ENCODE results near the gene KBTBD13. TPM values are rescaled to one million over a fixed set of nuclear protein-coding genes. Genes with fewer than 3 reads are reported as not detected.
A peak's percentile ranks its signal among the peaks of the same experiment; 100 is the strongest.

KBTBD13 gene
- total RNA-seq, 1 donor from 2014 or later, result not detected

DNA sequence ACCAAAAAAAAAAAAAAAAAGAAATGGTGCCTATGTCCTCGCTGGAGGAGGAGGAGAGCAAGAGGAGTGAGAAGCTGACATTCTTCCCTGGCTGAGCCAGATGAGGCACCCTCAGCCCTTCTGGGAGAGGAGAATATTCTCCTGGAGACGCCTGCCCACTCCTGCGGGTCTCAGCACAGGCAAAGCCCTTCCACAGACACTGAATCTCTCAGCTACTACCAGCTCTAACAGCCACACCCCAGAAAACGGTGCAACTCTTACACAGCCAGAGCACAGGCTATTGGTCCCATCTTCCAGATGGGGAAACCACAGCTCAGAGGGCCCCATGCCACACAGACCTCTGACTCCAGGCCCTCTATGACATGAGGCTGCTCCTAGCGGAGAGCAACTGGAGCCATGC, 14.5 kb upstream of the KBTBD13 start:
- no peak overlapping the region for H3K27ac Mint-ChIP-seq
- peaks cover 8% of the 10 kb centered on the region for H3K4me1 Mint-ChIP-seq
- TF ChIP-seq, protein P1, sequence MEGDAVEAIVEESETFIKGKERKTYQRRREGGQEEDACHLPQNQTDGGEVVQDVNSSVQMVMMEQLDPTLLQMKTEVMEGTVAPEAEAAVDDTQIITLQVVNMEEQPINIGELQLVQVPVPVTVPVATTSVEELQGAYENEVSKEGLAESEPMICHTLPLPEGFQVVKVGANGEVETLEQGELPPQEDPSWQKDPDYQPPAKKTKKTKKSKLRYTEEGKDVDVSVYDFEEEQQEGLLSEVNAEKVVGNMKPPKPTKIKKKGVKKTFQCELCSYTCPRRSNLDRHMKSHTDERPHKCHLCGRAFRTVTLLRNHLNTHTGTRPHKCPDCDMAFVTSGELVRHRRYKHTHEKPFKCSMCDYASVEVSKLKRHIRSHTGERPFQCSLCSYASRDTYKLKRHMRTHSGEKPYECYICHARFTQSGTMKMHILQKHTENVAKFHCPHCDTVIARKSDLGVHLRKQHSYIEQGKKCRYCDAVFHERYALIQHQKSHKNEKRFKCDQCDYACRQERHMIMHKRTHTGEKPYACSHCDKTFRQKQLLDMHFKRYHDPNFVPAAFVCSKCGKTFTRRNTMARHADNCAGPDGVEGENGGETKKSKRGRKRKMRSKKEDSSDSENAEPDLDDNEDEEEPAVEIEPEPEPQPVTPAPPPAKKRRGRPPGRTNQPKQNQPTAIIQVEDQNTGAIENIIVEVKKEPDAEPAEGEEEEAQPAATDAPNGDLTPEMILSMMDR (IDR thresholded peaks at IDR 0.05; ENCODE audit: unreplicated experiment), result no peak
- DNase-seq (ENCODE audit: low spot score in 2 of 2, unreplicated experiment in 2 of 2), result no peak
- peaks cover 2% of the 10 kb centered on the region for H3K36me3 Mint-ChIP-seq
- no peak overlapping the region for H3K4me3 Mint-ChIP-seq
- H3K27me3 Mint-ChIP-seq (ENCODE audit: low read depth), result peaks cover 9% of the 10 kb centered on the region
- H3K9me3 Mint-ChIP-seq, result no peaks in the 10 kb centered on the region

DNA sequence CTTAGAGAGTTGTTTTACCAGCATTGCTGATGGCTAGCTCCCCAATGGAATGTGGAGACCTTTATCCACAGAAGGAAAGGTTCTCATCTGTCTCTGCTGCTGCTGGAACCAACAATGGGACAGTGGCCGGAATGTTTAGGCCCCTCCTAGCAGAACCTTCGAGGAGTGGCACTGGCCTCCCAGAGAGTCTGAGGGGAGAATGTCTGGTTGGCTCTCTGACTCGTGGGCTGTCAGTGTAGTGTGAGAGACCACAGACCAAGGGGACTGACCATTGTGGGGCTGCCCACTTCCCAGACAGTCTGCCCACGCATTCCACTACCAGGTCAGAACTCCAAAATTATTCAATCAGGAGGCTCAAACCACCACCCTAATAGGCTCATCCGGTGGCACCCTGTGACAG, 13.8 kb upstream of the KBTBD13 start:
- peaks cover 13% of the 10 kb centered on the region for H3K27me3 Mint-ChIP-seq (ENCODE audit: low read depth)
- peaks cover 11% of the 10 kb centered on the region for H3K4me1 Mint-ChIP-seq
- H3K36me3 Mint-ChIP-seq, result peaks cover 2% of the 10 kb centered on the region
- no peak overlapping the region for H3K4me3 Mint-ChIP-seq
- no peak overlapping the region for H3K27ac Mint-ChIP-seq
- no peaks in the 10 kb centered on the region for H3K9me3 Mint-ChIP-seq
- TF ChIP-seq, protein P1 (IDR thresholded peaks at IDR 0.05; ENCODE audit: unreplicated experiment), result no peak
- DNase-seq (ENCODE audit: low spot score in 2 of 2, unreplicated experiment in 2 of 2), result no peak

DNA sequence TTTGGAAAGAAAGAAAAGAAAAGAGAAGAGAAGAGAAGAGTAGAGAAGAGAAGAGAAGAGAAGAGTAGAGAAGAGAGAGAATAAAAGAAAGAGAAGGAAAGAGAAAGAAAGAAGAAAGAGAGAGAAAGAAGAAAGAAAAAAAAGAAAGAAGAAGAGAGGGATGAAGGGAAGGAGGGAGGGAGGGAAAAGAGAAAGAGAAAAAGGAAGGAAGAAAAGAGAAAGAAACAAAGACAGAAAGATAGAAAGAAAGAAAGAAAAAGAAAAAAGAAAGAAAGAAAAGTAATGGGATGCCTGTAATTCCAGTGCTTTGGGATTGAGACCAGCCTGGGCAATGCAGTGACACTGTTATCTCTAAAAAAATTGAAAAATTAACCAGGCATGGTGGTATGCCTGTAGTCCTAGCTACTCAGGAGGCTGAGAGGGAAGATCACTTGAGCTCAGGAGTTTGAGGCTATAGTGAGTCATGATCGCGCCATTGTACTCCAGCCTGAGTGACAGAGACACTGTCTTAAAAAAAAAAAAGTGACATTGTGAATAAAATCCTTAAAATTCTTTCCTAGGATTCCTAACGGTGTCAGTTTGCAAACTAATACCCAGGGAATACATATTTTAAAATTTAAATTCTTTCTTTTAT, 10.4 kb upstream of the KBTBD13 start:
- Mint-ChIP-seq H3K27me3 (ENCODE audit: low read depth) (peaks cover 19% of the 10 kb centered on the region), H3K27ac (peak overlapping the region; percentile 16), H3K9me3 (no peaks in the 10 kb centered on the region), H3K4me1 (peaks cover 28% of the 10 kb centered on the region), H3K4me3 (peak overlapping the region; percentile 79), H3K36me3 (no peaks in the 10 kb centered on the region)
- DNase-seq (ENCODE audit: low spot score in 2 of 2, unreplicated experiment in 2 of 2), result no peak
- TF ChIP-seq, protein P1 (IDR thresholded peaks at IDR 0.05; ENCODE audit: unreplicated experiment), result no peak

DNA sequence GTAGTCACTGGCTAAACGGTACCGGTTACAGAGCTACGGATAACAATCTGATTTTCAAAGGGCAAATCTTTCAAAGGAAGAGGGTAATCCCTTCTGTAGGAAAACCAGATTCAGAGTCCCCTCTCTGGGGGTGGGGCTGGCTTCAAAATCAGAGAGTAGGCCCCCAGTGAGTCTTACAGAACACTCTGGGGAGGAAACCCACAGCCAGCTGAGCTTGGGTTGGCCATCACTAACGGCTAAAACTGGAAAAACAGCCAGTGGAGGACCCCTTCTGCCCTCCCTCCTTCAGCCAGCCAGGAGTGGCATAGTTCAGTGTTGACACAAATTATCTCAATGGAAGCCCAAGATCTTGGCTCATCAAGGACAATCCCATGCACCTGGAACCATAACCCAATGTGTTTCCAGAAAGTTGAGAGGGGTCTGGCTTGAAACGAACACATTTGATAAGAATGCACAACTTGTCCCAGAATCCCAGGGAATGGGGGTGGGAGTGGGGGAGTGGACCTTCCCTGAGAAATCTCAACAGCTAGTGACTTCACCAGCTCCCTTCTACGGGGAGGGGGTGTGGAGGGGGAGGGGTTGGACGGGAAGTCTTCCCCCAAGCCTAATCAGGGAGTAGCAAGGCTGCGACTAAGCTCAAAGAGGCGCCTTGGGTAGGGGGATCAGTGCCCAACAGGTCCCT, 9.8 kb upstream of the KBTBD13 start:
- no peaks in the 10 kb centered on the region for H3K36me3 Mint-ChIP-seq
- H3K27ac Mint-ChIP-seq, result peak overlapping the region; percentile 95
- H3K4me1 Mint-ChIP-seq, result peaks cover 28% of the 10 kb centered on the region
- no peaks in the 10 kb centered on the region for H3K9me3 Mint-ChIP-seq
- no peak for DNase-seq (ENCODE audit: low spot score in 2 of 2, unreplicated experiment in 2 of 2)
- peak overlapping the region; percentile 79 for H3K4me3 Mint-ChIP-seq
- TF ChIP-seq, protein P1 (IDR thresholded peaks at IDR 0.05; ENCODE audit: unreplicated experiment), result no peak
- peaks cover 19% of the 10 kb centered on the region for H3K27me3 Mint-ChIP-seq (ENCODE audit: low read depth)

DNA sequence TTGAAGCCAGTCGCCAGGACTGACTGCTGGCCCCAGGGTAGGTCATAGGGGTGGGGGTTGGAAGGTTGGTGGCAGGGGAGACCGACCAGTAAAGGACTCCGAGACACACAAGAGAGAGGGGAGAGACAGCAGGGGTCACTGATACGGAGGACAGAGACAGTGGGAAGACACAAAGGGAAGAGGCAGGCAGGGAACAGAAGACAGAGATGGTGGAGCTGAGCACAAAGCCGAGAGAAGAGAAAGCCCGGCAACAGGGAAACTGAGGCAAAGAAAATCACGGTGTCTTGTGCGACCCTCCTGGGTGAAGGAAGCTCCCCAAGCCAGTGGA, 9.3 kb upstream of the KBTBD13 start:
- peaks cover 30% of the 10 kb centered on the region for H3K4me1 Mint-ChIP-seq
- no peaks in the 10 kb centered on the region for H3K9me3 Mint-ChIP-seq
- peaks cover 19% of the 10 kb centered on the region for H3K27me3 Mint-ChIP-seq (ENCODE audit: low read depth)
- peak overlapping the region; percentile 95 for H3K27ac Mint-ChIP-seq
- no peak for DNase-seq (ENCODE audit: low spot score in 2 of 2, unreplicated experiment in 2 of 2)
- TF ChIP-seq, protein P1 (IDR thresholded peaks at IDR 0.05; ENCODE audit: unreplicated experiment), result no peak
- peak overlapping the region; percentile 79 for H3K4me3 Mint-ChIP-seq
- no peaks in the 10 kb centered on the region for H3K36me3 Mint-ChIP-seq

Measured in mesothelial cell of epicardium (in vitro differentiated cells).